Endothelial cell of umbilical vein (primary cell): ENCODE measurements around the gene QTRT2. TPM values are rescaled to one million over a fixed set of nuclear protein-coding genes. Genes with fewer than 3 reads are reported as not detected.

ENCODE experiments used
- BruUV-seq: library from RNA; stranded (reverse); fragments of 400-500 nt; replicated peaks from 2 replicates; lab custom pipeline; 2021; lab: Mats Ljungman, UMichigan
- CTCF ChIA-PET: fragments of 300-600, 350-600 bp; sonication (Branson Sonifier 250); formaldehyde crosslinking; loops from one replicate; lab custom pipeline; 2021; ENCODE audit warnings: antibody characterized with exemption, inconsistent platforms; lab: Charles Lee
- POLR2A ChIA-PET: fragments of 300-600, 350-600 bp; sonication (Branson Sonifier 250); formaldehyde crosslinking; loops from one replicate; lab custom pipeline; 2021; ENCODE audit warnings: antibody characterized with exemption, inconsistent platforms; lab: Charles Lee
- DNase-seq: peaks from one replicate; pipeline ENCODE4 v3.0.0-alpha.2; 2011; ENCODE audit warnings: low read depth, low spot score
- FAIRE-seq: peaks from 2 replicates; lab custom pipeline; 2011; peaks lifted over from hg19 to GRCh38; lab: Jason Lieb, UNC
- H2AFZ ChIP-seq: 2 replicates; pipeline ENCODE4 v1.6.0; 2012; ENCODE audit warnings: low read depth, low read length, control low read depth, inconsistent platforms
- H3K27ac ChIP-seq: 2 replicates; pipeline ENCODE4 v1.5.1; 2011; ENCODE audit warnings: low read depth, mild to moderate bottlenecking, control low read depth, low read length, moderate library complexity; ENCODE audit not compliant: insufficient read depth
- H3K27me3 ChIP-seq, 2 experiments: 2 replicates each; pipeline versions ENCODE4 v1.6.0 to v1.6.1; 2011; ENCODE audit warnings: low read length in 2 of 2, mixed read lengths in 1 of 2; ENCODE audit not compliant: control insufficient read depth in 2 of 2, insufficient read depth in 2 of 2
- H3K36me3 ChIP-seq, 2 experiments: 2 replicates in 1 of 2; 3 replicates in 1 of 2; pipeline ENCODE4 v1.5.1; 2011; ENCODE audit warnings: low read length in 2 of 2, mild to moderate bottlenecking in 1 of 2, moderate library complexity in 1 of 2; ENCODE audit not compliant: control insufficient read depth in 2 of 2, insufficient read depth in 2 of 2; ENCODE audit errors: extremely low read depth in 1 of 2
- H3K4me1 ChIP-seq: 3 replicates; pipeline ENCODE4 v1.5.1; 2011; ENCODE audit warnings: mild to moderate bottlenecking, low read length; ENCODE audit not compliant: control insufficient read depth, insufficient read depth; ENCODE audit errors: extremely low read depth
- H3K4me2 ChIP-seq: 2 replicates; pipeline ENCODE4 v1.6.1; 2011; ENCODE audit warnings: low read length, control low read depth, mixed read lengths; ENCODE audit not compliant: insufficient read depth
- H3K4me3 ChIP-seq, 3 experiments: fragments of 200-600 bp in 1 of 3; sonication (generic), shearing (Covaris generic) in 1 of 3; replicated peaks in 1 of 3; 2 replicates each; pipeline ENCODE4 v1.5.1; 2011 to 2016; ENCODE audit warnings: control low read depth in 3 of 3, low read length in 3 of 3, mild to moderate bottlenecking in 2 of 3, inconsistent platforms in 1 of 3, low read depth in 1 of 3, moderate library complexity in 1 of 3; ENCODE audit not compliant: insufficient read depth in 1 of 3
- H3K79me2 ChIP-seq: 2 replicates; pipeline ENCODE4 v1.6.0; 2012; ENCODE audit warnings: low read length, inconsistent platforms; ENCODE audit not compliant: control insufficient read depth, insufficient read depth
- H3K9ac ChIP-seq: replicated peaks from 2 replicates; pipeline ENCODE3; 2011; ENCODE audit warnings: low read length, control low read depth; ENCODE audit not compliant: insufficient read depth; ENCODE audit errors: extremely low read depth
- H3K9me1 ChIP-seq: replicated peaks from 3 replicates; pipeline ENCODE4 v1.6.0; 2011; ENCODE audit warnings: mild to moderate bottlenecking, low read length; ENCODE audit not compliant: control insufficient read depth, insufficient read depth; ENCODE audit errors: extremely low read depth
- H3K9me3 ChIP-seq: replicated peaks from 2 replicates; pipeline ENCODE4 v1.5.1; 2012; ENCODE audit warnings: low read length, inconsistent platforms; ENCODE audit not compliant: control insufficient read depth, insufficient read depth
- H4K20me1 ChIP-seq: replicated peaks from 2 replicates; pipeline ENCODE3; 2011; ENCODE audit warnings: mild to moderate bottlenecking, low read length; ENCODE audit not compliant: control insufficient read depth, insufficient read depth; ENCODE audit errors: extremely low read depth
- EZH2 ChIP-seq: IDR thresholded peaks from 2 replicates; pipeline ENCODE4 v1.6.1; 2012; ENCODE audit warnings: borderline replicate concordance, low read depth, mild to moderate bottlenecking, moderate library complexity, low read length, inconsistent platforms; ENCODE audit not compliant: severe bottlenecking
- FOS ChIP-seq: IDR thresholded peaks from 2 replicates; pipeline ENCODE4 v1.6.1; 2011; ENCODE audit warnings: mild to moderate bottlenecking, low read length, moderate library complexity, borderline replicate concordance; ENCODE audit not compliant: insufficient read depth
- GATA2 ChIP-seq: IDR thresholded peaks from 2 replicates; pipeline ENCODE4 v1.7.0; 2011; ENCODE audit warnings: low read depth, mild to moderate bottlenecking, moderate library complexity, mixed read lengths, low read length; ENCODE audit not compliant: insufficient read length, insufficient read depth
- JUN ChIP-seq: IDR thresholded peaks from 2 replicates; pipeline ENCODE4 v1.6.1; 2011; ENCODE audit warnings: borderline replicate concordance, low read depth; ENCODE audit not compliant: insufficient read length, insufficient read depth
- MYC ChIP-seq: IDR thresholded peaks from one replicate; pipeline ENCODE4 v1.6.1; 2011; ENCODE audit warnings: mild to moderate bottlenecking, low read depth, low read length
- POLR2A ChIP-seq: IDR thresholded peaks from 2 replicates; pipeline ENCODE4 v1.6.1; 2012; ENCODE audit warnings: low read depth, mild to moderate bottlenecking, control low read depth, low read length
- POLR2AphosphoS5 ChIP-seq: IDR thresholded peaks from 2 replicates; pipeline ENCODE4 v1.6.1; 2012; ENCODE audit warnings: low read depth, mild to moderate bottlenecking, control low read depth, low read length, moderate library complexity; ENCODE audit not compliant: insufficient read depth
- dilution Hi-C: fragments of 300-500 bp; cut with MboI; formaldehyde crosslinking; loops from one replicate; pipeline ENCODE4 v1.15.0; 2019; ENCODE audit warnings: low sequenced_read_pairs; ENCODE audit not compliant: extremely low pct_ligation_motif_present
- intact Hi-C: fragments of 100-400 bp; cut with micrococcal nuclease; formaldehyde crosslinking; loops from one replicate; pipeline ENCODE4 v1.10.0; 2022
- polyA plus RNA-seq, 4 experiments: library from polyadenylated mRNA; depleted of rRNA in 3 of 4; stranded (reverse) in 3 of 4; unstranded in 1 of 4; fragments of >200 nt; gene quantifications; 2 replicates each; pipeline versions ENCODE4 v1.2.1 to v1.2.3, GENCODE V29; 2011 to 2012; ENCODE audit warnings: missing spikeins in 1 of 4
- total RNA-seq: library from RNA; stranded (reverse); gene quantifications from 2 replicates; pipeline ENCODE4 v1.2.3, GENCODE V29; 2021
- TF ChIP-seq, protein P1 (sequence below), 2 donors: IDR thresholded peaks; 1 replicate in 1 of 2; 2 replicates in 1 of 2; pipeline ENCODE4 v1.5.1; 2011; ENCODE audit warnings: low read length in 2 of 2, mild to moderate bottlenecking in 2 of 2, moderate library complexity in 2 of 2, control low read depth in 1 of 2, inconsistent platforms in 1 of 2, low read depth in 1 of 2; ENCODE audit not compliant: insufficient read depth in 1 of 2; ENCODE audit errors: extremely low read depth in 1 of 2
- TF ChIP-seq, protein P2 (sequence below): IDR thresholded peaks from 2 replicates; pipeline ENCODE4 v1.6.1; 2011; ENCODE audit not compliant: insufficient read depth, insufficient read length

The QTRT2 gene
- total and polyA plus RNA-seq, 2 donors (not counting 3 experiments of a cell fraction or from before 2014, with no cell fraction given), result 11.0 to 42.8 TPM

GRCh38 chr3:114104414-114104813, 47.9 kb downstream of the QTRT2 start:
- H3K4me3 ChIP-seq, result no peak overlapping the region
- no TSS peak for BruUV-seq
- H3K36me3 ChIP-seq, result no peaks in the 10 kb centered on the region
- H3K27me3 ChIP-seq, result no peaks in the 10 kb centered on the region
- CTCF ChIA-PET, result interaction anchor here (1.0 kb wide), 1 partner anchor 368 kb away, joined by 3 read pairs; no protein-coding TSS in a partner anchor
- FAIRE-seq, result no peak
- H3K9me3 ChIP-seq, result no peaks in the 10 kb centered on the region
- no peaks in the 10 kb centered on the region for H4K20me1 ChIP-seq
- intact Hi-C loops (no loop called here), dilution Hi-C loops (no loop called here)
- TF ChIP-seq JUN (no peak), POLR2AphosphoS5 (no peak), EZH2 (no peak), POLR2A (no peak), FOS (no peak), MYC (no peak), GATA2 (no peak)
- TF ChIP-seq, protein P1, sequence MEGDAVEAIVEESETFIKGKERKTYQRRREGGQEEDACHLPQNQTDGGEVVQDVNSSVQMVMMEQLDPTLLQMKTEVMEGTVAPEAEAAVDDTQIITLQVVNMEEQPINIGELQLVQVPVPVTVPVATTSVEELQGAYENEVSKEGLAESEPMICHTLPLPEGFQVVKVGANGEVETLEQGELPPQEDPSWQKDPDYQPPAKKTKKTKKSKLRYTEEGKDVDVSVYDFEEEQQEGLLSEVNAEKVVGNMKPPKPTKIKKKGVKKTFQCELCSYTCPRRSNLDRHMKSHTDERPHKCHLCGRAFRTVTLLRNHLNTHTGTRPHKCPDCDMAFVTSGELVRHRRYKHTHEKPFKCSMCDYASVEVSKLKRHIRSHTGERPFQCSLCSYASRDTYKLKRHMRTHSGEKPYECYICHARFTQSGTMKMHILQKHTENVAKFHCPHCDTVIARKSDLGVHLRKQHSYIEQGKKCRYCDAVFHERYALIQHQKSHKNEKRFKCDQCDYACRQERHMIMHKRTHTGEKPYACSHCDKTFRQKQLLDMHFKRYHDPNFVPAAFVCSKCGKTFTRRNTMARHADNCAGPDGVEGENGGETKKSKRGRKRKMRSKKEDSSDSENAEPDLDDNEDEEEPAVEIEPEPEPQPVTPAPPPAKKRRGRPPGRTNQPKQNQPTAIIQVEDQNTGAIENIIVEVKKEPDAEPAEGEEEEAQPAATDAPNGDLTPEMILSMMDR (IDR thresholded peaks at IDR 0.05; ENCODE audit: extremely low read depth in 1 of 2, insufficient read depth in 1 of 2, low read depth in 1 of 2, low read length in 2 of 2), result no peak
- TF ChIP-seq, protein P2, sequence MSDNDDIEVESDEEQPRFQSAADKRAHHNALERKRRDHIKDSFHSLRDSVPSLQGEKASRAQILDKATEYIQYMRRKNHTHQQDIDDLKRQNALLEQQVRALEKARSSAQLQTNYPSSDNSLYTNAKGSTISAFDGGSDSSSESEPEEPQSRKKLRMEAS, result no peak
- no peaks in the 10 kb centered on the region for H3K4me1 ChIP-seq
- no peak overlapping the region for H3K9ac ChIP-seq
- H3K79me2 ChIP-seq, result no peaks in the 10 kb centered on the region
- H3K27ac ChIP-seq, result no peak overlapping the region
- H3K9me1 ChIP-seq, result no peaks in the 10 kb centered on the region
- no peak for DNase-seq
- POLR2A ChIA-PET, result no interaction called here
- no peak overlapping the region for H3K4me2 ChIP-seq
- H2AFZ ChIP-seq, result no peak overlapping the region
